Osteoblast (primary cell): Measurements from ENCODE around the gene PLEKHB1. TPM values are rescaled to one million over a fixed set of nuclear protein-coding genes. Genes with fewer than 3 reads are reported as not detected.

Experiments
- DNase-seq: peaks from one replicate; pipeline ENCODE4 v3.0.0; 2011; ENCODE audit warnings: low spot score, mixed read lengths; ENCODE audit not compliant: insufficient read length; ENCODE audit errors: missing footprints
- H2AFZ ChIP-seq: 2 replicates; pipeline ENCODE4 v1.6.0; 2011; ENCODE audit warnings: mild to moderate bottlenecking, low read length
- H3K27ac ChIP-seq: 2 replicates; pipeline ENCODE4 v1.5.1; 2011; ENCODE audit warnings: mild to moderate bottlenecking, low read depth, low read length, moderate library complexity
- H3K27me3 ChIP-seq: 2 replicates; pipeline ENCODE4 v1.6.0; 2012; ENCODE audit warnings: mild to moderate bottlenecking, control low read depth, inconsistent platforms, low read length, moderate library complexity; ENCODE audit not compliant: insufficient read depth
- H3K36me3 ChIP-seq: 2 replicates; pipeline ENCODE4 v1.5.1; 2011; ENCODE audit warnings: mild to moderate bottlenecking, low read length, control low read depth, moderate library complexity; ENCODE audit not compliant: insufficient read depth
- H3K4me1 ChIP-seq: 2 replicates; pipeline ENCODE4 v1.5.1; 2011; ENCODE audit warnings: mild to moderate bottlenecking, low read length, control low read depth, moderate library complexity; ENCODE audit not compliant: insufficient read depth
- H3K4me2 ChIP-seq: 2 replicates; pipeline ENCODE4 v1.6.0; 2011; ENCODE audit warnings: mild to moderate bottlenecking, low read length; ENCODE audit not compliant: insufficient read depth
- H3K4me3 ChIP-seq: fragments of 200-600 bp; sonication (generic); 3 replicates; pipeline ENCODE4 v1.5.1; 2012; ENCODE audit warnings: mild to moderate bottlenecking, low read length, inconsistent platforms; ENCODE audit not compliant: insufficient read depth
- H3K79me2 ChIP-seq: 2 replicates; pipeline ENCODE4 v1.6.0; 2012; ENCODE audit warnings: mild to moderate bottlenecking, low read length, control low read depth, inconsistent platforms; ENCODE audit not compliant: insufficient read depth
- H3K9me3 ChIP-seq: 2 replicates; pipeline ENCODE4 v1.5.1; 2011; ENCODE audit warnings: low read depth, low read length, control low read depth
- H4K20me1 ChIP-seq: 2 replicates; pipeline ENCODE4 v1.6.0; 2012; ENCODE audit warnings: mild to moderate bottlenecking, low read length, control low read depth; ENCODE audit not compliant: insufficient read depth
- CTCF ChIP-seq: IDR thresholded peaks from 2 replicates; pipeline ENCODE4 v1.5.1; 2011; ENCODE audit warnings: mild to moderate bottlenecking, low read depth, low read length, moderate library complexity; ENCODE audit errors: extremely low read depth
- total RNA-seq: library from RNA; depleted of rRNA; stranded (reverse); fragments of >200 nt; gene quantifications from 2 replicates; pipeline ENCODE4 v1.2.3, GENCODE V29; 2012

Gene PLEKHB1
- total RNA-seq, 1 donor = 0.36 TPM

- H3K27ac ChIP-seq = no peak overlapping the region
- no peaks in the 10 kb centered on the region for H3K36me3 ChIP-seq
- H4K20me1 ChIP-seq = no peaks in the 10 kb centered on the region
- no peak for DNase-seq
- H2AFZ ChIP-seq = no peak overlapping the region
- no peaks in the 10 kb centered on the region for H3K79me2 ChIP-seq
- no peaks in the 10 kb centered on the region for H3K9me3 ChIP-seq
- no peak overlapping the region for H3K4me3 ChIP-seq
- no peak overlapping the region for H3K4me2 ChIP-seq
- H3K4me1 ChIP-seq = no peaks in the 10 kb centered on the region
- peaks cover 3% of the 10 kb centered on the region for H3K27me3 ChIP-seq
- TF ChIP-seq CTCF = no peak
These were observed 12.4 kb upstream of the PLEKHB1 start for GRCh38 chr11:73633999-73634398.

DNA sequence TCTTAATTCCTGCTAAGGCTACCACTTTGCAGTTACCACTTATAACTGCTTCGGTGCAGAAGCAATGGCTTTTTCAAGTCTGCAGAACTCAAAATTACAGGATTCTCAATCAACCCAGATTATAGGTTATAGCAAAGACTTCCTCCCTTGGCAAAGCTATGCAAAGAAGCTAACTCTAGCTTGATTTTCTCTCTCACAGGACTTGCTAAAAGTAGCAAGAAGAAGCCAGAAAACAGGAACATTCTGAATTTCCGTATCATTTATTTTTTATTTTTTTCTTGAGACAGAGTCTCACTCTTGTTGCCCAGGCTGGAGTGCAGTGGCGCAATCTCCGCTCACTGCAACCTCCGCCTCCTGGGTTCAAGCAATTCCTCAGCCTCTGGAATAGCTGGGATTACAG lies 10.7 kb upstream of the PLEKHB1 start:
- TF ChIP-seq CTCF = no peak
- Histone ChIP-seq H2AFZ (no peak overlapping the region), H3K4me2 (no peak overlapping the region), H3K4me1 (no peaks in the 10 kb centered on the region), H4K20me1 (no peaks in the 10 kb centered on the region), H3K27me3 (peaks cover 3% of the 10 kb centered on the region), H3K9me3 (no peaks in the 10 kb centered on the region), H3K27ac (no peak overlapping the region), H3K79me2 (no peaks in the 10 kb centered on the region), H3K36me3 (no peaks in the 10 kb centered on the region), H3K4me3 (no peak overlapping the region)
- no peak for DNase-seq

- no peak for TF ChIP-seq CTCF
- Histone ChIP-seq H3K36me3 (no peaks in the 10 kb centered on the region), H3K4me2 (no peak overlapping the region), H3K79me2 (no peaks in the 10 kb centered on the region), H3K27ac (no peak overlapping the region), H4K20me1 (no peaks in the 10 kb centered on the region), H3K4me3 (no peak overlapping the region), H3K9me3 (no peaks in the 10 kb centered on the region), H3K4me1 (no peaks in the 10 kb centered on the region), H2AFZ (no peak overlapping the region), H3K27me3 (peaks cover 4% of the 10 kb centered on the region)
- DNase-seq = no peak
These were observed 10.1 kb upstream of the PLEKHB1 start for GRCh38 chr11:73636249-73636648.

- Histone ChIP-seq H3K36me3 (no peaks in the 10 kb centered on the region), H3K27ac (no peak overlapping the region), H2AFZ (no peak overlapping the region), H4K20me1 (no peaks in the 10 kb centered on the region), H3K27me3 (peaks cover 6% of the 10 kb centered on the region), H3K4me2 (no peak overlapping the region), H3K79me2 (no peaks in the 10 kb centered on the region), H3K4me3 (no peak overlapping the region), H3K4me1 (no peaks in the 10 kb centered on the region), H3K9me3 (no peaks in the 10 kb centered on the region)
- DNase-seq = peak; percentile 0
- no peak for TF ChIP-seq CTCF
These were observed 9.4 kb upstream of the PLEKHB1 start for GRCh38 chr11:73637012-73637411.
